HG03342 (cell line): ENCODE measurements around the gene SIX2.
A peak's percentile ranks its signal among the peaks of the same experiment; 100 is the strongest.

ENCODE experiments used
- ATAC-seq: cut with Tn5 transposase; IDR thresholded peaks from one replicate; pipeline ENCODE4 v1.9.1; 2021; ENCODE audit warnings: mild to moderate bottlenecking, moderate library complexity; ENCODE audit not compliant: unreplicated experiment

SIX2 gene

DNA sequence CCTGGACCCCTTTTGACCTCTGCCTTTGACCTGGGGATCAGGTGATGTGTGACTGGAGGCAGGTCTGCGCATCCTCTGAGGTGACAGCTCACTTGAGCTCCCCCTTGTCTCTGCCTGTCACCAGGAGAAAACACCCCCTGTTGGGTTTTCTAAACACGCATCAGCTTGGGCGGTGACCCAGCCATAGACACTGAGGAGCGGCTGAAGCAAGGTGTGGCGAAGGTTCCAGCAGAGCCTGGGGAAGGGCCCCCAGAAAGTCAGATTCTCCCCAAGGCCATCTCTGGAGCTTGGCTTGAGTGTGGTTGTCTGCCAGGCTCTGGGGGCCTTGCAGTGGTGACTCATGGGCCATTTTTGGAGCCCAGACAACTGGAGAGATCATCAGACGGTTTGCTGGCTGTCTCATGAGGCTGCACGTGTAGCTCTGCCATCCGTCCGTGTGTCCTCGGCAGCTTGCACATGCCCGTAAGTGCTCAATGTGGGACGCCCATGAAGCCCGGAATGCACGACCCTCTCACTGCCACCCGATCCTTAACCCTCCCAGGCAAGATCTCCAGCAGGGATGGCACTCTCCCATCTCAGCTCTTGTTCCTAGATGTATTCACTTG is 38.3 kb downstream of the SIX2 start:
- ATAC-seq: no peak

DNA sequence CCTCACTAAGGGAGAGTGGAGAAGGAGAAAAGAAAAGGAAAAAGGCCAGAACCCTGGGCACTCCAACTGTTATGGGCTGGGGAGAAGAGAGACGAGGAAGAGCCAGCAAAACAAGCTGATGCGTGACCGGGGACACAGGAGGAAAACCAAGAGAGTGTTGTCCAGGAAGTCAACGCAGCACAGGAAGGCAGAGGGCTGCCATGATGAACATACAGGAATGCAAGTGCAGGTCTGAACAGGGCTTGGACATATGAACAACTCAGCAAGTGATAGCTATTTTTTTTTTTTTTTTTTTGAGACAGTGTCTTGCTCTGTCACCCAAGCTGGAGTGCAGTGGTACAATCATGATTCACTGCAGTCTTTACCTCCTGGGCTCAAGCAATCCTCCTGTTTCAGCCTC is 39.3 kb downstream of the SIX2 start:
- ATAC-seq: no peak

DNA sequence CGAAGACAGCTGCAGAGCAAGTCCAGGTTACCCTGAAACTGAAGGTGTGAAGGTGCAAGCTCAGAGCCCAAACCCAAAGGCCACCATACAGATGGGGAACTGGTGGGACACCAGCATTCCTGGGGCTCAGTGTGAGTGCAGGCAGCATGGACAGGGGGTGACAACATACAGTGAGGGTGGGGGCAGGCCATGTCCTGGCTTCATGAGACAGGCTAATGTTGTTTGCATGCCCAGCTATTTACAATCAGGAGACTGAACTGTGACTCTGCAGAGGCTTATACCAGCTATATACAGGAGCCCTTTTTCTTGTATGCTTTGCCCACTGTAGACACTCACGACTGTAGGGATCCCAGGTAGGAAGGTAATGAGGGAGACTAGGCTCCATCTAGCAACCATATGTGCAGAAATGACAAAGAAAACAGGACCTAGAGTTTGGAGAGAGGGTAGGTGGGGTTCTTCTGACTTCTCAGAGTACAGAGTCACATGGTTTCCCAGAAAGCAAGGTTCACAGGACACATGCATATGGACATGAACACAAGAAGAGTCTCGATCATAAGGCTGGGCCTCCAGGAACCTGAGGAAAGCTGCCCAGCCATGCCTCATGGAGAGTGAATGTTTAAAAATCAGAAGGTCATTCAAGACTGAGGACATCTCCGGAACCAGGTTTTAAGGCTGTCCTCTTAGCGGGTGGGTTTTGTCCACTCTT is 41.4 kb downstream of the SIX2 start:
- ATAC-seq: no peak

DNA sequence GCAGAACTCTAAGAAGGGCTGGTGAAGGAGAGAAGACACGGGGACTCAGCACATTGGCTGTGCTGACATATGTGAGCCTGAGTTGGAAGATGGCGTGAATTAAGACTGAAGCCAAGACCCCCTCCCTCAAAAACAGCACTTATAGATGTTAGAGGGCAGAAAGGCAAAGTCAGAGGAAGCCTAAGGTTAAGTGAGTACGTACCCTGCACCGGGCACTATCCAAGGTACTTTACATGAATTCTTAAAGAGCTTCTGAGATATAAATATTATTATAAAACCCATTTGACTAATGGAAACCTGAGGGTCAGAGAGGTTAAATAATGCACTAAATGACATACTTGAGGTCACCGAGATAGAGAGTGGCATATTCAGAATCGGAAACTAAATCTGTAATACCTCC is 42.2 kb downstream of the SIX2 start:
- ATAC-seq: no peak

DNA sequence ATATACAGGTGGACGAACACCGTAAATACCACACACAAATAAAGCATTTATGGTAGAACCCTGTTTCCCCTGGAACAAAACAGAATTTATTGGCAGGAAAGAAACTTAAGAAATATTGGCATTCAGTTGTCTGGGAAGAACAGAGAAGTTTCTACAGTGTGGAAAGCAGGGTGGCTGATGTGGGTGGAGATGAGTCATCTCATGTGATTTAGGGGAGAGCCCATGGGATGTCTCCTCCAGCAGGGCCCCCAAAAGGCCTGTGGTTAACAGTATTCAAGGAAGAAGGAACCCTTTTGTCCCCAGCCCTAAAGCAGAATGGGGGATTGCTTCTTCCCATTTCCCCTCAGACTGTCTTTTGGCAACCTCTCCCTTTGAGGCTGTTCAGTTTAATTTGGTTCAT is 43.6 kb downstream of the SIX2 start:
- no peak for ATAC-seq

DNA sequence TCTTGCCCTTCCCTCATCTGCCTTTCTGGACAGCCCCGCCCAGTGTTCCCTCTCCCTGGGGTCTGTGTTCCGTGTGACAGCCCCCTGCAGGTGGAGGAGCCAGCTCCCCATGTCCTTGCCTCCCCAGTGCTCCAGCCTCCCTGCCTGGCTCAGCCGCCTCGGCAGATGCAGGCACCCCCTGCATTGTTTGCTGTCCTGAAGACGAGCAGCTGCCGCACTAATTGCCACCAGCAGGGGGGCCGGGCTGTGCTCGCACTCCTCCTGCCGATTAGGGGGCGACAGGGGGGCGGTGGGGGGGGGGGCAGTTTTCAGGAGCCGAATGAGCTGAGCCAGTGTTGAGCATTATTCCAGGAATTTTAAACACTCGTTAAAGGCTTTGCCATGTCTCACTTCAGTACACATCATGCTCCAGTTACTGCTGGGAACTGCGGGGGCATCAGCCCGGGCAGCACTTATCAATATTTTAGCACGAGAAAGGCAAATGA is 44.5 kb downstream of the SIX2 start:
- no peak for ATAC-seq

- no peak for ATAC-seq
These were observed 47.0 kb downstream of the SIX2 start for GRCh38 chr2:44962176-44962695.

GRCh38 chr2:44960871-44961270 is 48.4 kb downstream of the SIX2 start:
- ATAC-seq: no peak

- ATAC-seq: no peak
These were observed 49.4 kb downstream of the SIX2 start for GRCh38 chr2:44959855-44960254.

- no peak for ATAC-seq
These were observed 51.5 kb downstream of the SIX2 start for GRCh38 chr2:44957656-44958327.

DNA sequence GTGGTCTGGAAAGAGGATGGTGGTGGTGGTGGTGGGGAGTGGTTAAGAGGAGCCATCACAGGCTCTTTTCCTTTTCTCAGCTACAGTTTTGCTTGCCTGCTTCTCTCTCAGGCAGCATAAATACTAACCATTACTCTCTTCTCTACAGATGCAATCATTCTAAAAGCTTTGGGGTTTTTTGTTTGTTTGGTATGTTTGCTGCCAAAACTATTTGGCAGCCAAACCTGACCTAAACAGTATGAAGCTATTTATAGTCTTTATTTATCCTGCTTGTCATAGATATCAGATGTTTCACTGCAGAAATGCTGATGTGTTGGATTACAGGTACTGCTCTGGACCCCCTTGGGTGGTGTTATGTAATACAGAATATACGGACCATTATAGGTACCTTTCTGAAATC is 52.4 kb downstream of the SIX2 start:
- no peak for ATAC-seq

DNA sequence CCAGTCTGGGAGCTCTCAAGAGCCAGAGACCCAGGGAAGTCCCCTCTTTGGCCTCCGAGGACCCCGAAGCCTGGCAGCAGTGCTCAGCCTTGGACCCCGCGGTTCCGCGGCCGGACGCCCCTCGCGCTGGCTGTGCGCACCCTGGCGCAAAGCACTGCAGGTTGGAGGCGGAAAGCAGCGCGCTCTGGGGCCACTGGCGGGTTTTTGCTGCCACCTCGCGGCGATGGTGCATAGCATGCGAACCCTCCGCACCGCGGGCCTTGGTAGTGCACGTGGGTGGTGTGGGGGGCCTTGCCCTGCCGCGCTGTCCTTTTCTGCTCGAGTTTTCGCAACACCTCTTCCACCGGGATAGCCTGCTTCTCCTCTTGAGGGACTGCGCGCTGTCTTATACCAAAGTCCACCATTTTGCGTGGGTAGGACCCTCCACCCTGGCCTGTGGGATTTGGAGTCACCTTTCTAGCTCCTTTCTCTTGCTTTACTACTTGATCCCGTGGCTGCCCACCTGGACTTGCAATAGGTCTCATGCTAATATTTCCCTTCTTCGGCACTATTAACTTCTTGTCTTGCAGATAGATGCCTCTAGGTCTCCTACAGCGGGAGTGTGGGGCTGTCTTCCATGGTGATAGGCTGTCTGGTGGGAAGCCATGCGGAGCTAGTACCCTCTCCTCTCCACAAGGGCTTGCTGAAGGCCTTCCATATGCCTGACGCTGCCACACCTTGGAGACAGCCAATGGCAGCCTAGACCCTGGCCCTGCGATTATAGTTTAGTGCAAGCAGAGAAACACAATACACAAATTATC is 53.5 kb downstream of the SIX2 start:
- peak; percentile 61 for ATAC-seq
